ENCODE measurements around the gene CLCA4.

Gene CLCA4

DNA sequence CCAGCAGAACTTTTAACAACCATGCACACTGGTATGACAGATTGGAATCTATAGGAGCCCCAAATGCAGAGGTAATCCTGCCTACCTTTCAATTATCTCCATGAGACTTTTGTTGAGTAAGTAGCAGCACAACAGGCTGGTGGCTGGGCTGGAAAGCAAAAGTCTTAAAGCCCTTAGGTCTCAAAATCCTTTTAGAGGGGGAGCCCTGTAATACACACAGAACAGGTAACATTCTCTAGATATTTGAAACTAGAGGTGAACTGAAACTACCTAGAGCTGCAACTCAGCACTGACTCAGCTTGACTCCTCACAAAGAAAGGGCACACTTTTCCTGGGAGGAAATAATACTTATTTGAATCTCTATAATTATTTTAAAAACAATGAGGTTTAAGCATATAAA is 71.5 kb downstream of the CLCA4 start:
- no peak overlapping the region for H3K4me3 ChIP-seq (ENCODE audit: low read length)
- TF ChIP-seq ZNF274 (IDR thresholded peaks at IDR 0.05; ENCODE audit: low read depth, low read length): no peak

DNA sequence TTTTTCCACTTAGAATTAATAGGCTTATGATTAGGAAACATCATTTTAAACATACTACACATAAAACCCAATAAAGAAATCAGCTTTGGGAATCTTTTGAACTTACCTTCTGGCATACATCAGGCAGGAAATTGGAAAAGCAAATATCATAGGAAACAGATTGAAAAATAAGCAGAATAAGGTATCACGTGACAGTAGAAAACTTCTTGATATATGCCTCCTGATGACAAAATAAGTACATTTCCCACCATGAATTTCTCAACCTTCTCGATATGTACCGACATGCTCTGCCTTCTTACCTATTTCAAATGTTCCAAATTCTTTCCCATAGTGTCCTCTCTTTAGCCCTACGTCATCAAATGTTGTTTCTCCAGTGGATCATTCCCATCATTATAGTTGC is 72.4 kb downstream of the CLCA4 start:
- TF ChIP-seq ZNF274 (IDR thresholded peaks at IDR 0.05; ENCODE audit: low read depth, low read length): no peak
- no peak overlapping the region for H3K4me3 ChIP-seq (ENCODE audit: low read length)

DNA sequence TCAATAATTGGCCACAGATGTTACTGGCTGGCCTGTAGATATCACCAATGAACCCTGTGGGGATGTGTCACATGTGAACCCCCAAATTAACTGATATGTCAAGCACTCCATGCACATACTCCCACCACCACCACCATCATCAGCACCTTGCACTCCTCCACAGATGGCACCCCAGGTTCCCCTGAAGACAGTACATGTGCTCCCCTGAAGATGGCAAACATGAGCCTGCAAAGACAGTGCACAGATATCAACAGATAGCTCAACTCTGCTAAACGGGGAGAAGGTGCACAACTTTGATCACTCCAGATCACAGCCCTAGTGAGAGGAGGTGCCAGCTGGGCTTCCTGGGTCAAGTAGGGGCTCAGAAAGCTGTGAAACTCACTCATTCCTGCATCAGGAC is 74.4 kb downstream of the CLCA4 start:
- TF ChIP-seq ZNF274 (IDR thresholded peaks at IDR 0.05; ENCODE audit: low read depth, low read length): no peak

More for the DNA sequence above, 74.4 kb downstream of the CLCA4 start:
- no peak overlapping the region for H3K4me3 ChIP-seq (ENCODE audit: low read length)
